ENCODE measurements around the gene ATXN2. TPM values are rescaled to one million over a fixed set of nuclear protein-coding genes. Genes with fewer than 3 reads are reported as not detected.

The ATXN2 gene
- total and polyA plus RNA-seq, 9 of the 15 experiments (the other 6 are each of a cell fraction or from before 2014, with no cell fraction given) = 16.8 to 67.8 (median 29.3) TPM

DNA sequence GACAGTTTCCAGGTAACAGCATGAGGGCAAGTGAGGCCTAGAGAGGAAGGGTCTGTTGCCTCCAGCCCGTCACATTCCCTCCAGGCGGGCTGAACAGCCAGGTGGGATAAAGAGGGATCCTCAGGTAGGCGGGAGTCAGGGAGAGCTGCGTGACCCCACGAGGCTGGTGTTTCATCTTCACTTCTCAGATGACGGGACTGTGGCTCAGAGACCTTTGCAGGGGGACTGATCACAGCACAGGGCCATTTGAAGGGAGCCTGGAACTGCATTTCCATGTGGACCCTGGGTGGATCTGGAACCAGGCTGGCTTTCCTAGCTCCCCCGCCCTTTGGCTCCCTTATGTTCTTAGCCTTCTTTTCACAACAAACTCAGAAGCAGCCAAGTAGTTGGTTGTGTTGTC is 156.0 kb downstream of the ATXN2 start:
- POLR2A ChIA-PET = interaction anchor here (0.6 to 3.6 kb wide), 6 partner anchors 9 to 1962 kb away, joined by 3 to 18 read pairs (median 8); no protein-coding TSS in a partner anchor
- intact Hi-C loops (cut with micrococcal nuclease) (no loop called here), in situ Hi-C loops (cut with MboI) (no loop called here)
- Histone ChIP-seq H3K27me3 (ENCODE audit: control insufficient read depth in 2 of 2, insufficient read depth in 2 of 2, low read length in 2 of 2) (no peaks in the 10 kb centered on the region), H2AFZ (ENCODE audit: low read depth, low read length) (no peak overlapping the region), H3K4me3 (no peak overlapping the region), H3K4me2 (ENCODE audit: insufficient read depth, low read length) (no peak overlapping the region), H3K4me1 (replicated peaks in 1 of 2; ENCODE audit: control insufficient read depth in 2 of 2, insufficient read depth in 2 of 2, low read length in 2 of 2) (peaks cover 19 to 37% of the 10 kb centered on the region in 2 experiments), H3K36me3 (ENCODE audit: control insufficient read depth, insufficient read depth, low read length) (peaks cover 95% of the 10 kb centered on the region; the same call in 2 of the 3 replicates), H4K20me1 (replicated peaks; ENCODE audit: control insufficient read depth, insufficient read depth, low read length) (peaks cover 56% of the 10 kb centered on the region), H3K9me1 (ENCODE audit: control insufficient read depth, insufficient read depth, low read length) (peaks cover 8% of the 10 kb centered on the region), H3K27ac (ENCODE audit: extremely low read depth, low read depth, low read length) (peak overlapping the region; percentile 44; the same call in 2 of the 3 replicates), H3K79me2 (ENCODE audit: control insufficient read depth, insufficient read depth, low read length) (peaks cover 77% of the 10 kb centered on the region), H3K9ac (ENCODE audit: insufficient read depth in 1 of 2, low read depth in 2 of 2, low read length in 2 of 2) (peak overlapping the region in 1 of 2 experiments; percentile 72; a peak in 1 of 4 replicates), H3K9me3 (replicated peaks; ENCODE audit: control insufficient read depth, insufficient read depth, low read depth, low read length) (no peaks in the 10 kb centered on the region)
- FAIRE-seq = no peak
- DNase-seq (ENCODE audit: extremely low read depth in 1 of 4, low spot score in 3 of 4) = no peak
- no TSS peak for BruUV-seq (replicated peaks)
- no peak for ATAC-seq
- CTCF ChIA-PET (ENCODE audit: low intra/inter-chr PET ratio) = no interaction called here
- 93% methylated on average over 5 of the region's 7 CpGs for WGBS (ENCODE audit: insufficient coverage, low coverage, missing lambda C conversion rate)
- 0 out of 2 replicates have a peak, but pooled peaks have one; percentile 28 for TF ChIP-seq POLR2A (conservative IDR thresholded peaks at IDR 0.05)
- TF ChIP-seq POLR2AphosphoS5 (IDR thresholded peaks at IDR 0.05; ENCODE audit: control insufficient read depth, insufficient read depth, low read depth, low read length) = 0 out of 2 replicates have a peak, but pooled peaks have one; percentile 7
- TF ChIP-seq POLR2B (IDR thresholded peaks at IDR 0.05; ENCODE audit: low read depth, partially characterized antibody) = peak; percentile 8
- TF ChIP-seq CBX2 (IDR thresholded peaks at IDR 0.05; ENCODE audit: insufficient read depth, low read length, poor library complexity, severe bottlenecking) = no peak

All from K562 (cell line).